Upper lobe of left lung (tissue), 6 donors: ENCODE results near the gene DUSP18. TPM values are rescaled to one million over a fixed set of nuclear protein-coding genes. Genes with fewer than 3 reads are reported as not detected.

Experiments
- ATAC-seq, 2 donors: fragments of 200-7000 bp; cut with Tn5 transposase; one replicate each; pipeline ENCODE4 v1.9.1; 2022; ENCODE audit warnings: mild to moderate bottlenecking in 2 of 2, moderate library complexity in 2 of 2; ENCODE audit not compliant: low FRiP score in 2 of 2
- DNase-seq, 2 donors: peaks; one replicate each; pipeline ENCODE4 v3.0.0-alpha.2; 2019 to 2020
- H3K27ac ChIP-seq, 4 donors: fragments of 200-600 bp; sonication (generic); one replicate each; pipeline ENCODE4 v1.5.1; 2016 to 2019
- H3K27me3 ChIP-seq, 4 donors: fragments of 200-600 bp; sonication (generic); one replicate each; pipeline ENCODE4 v1.5.1; 2017 to 2019
- H3K36me3 ChIP-seq, 4 donors: fragments of 200-600 bp; sonication (generic); one replicate each; pipeline ENCODE4 v1.5.1; 2016 to 2019
- H3K4me1 ChIP-seq, 4 donors: fragments of 200-600 bp; sonication (generic); one replicate each; pipeline ENCODE4 v1.5.1; 2018 to 2019
- H3K4me3 ChIP-seq, 4 donors: fragments of 200-600 bp; sonication (generic); one replicate each; pipeline ENCODE4 v1.5.1; 2017 to 2019; ENCODE audit warnings: mild to moderate bottlenecking in 2 of 4, moderate library complexity in 1 of 4
- H3K9me3 ChIP-seq, 4 donors: fragments of 200-600 bp; sonication (generic); one replicate each; pipeline ENCODE4 v1.5.1; 2018 to 2019
- EP300 ChIP-seq, 4 donors: sonication (generic); formaldehyde crosslinking; IDR thresholded peaks; one replicate each; pipeline ENCODE4 v1.5.1; 2017; ENCODE audit warnings: antibody characterized with exemption in 4 of 4, control low read depth in 2 of 4
- POLR2A ChIP-seq, 4 donors: fragments of 450-650 bp; IDR thresholded peaks; one replicate each; pipeline ENCODE4 v1.5.1; 2016 to 2017; ENCODE audit warnings: antibody characterized with exemption in 4 of 4, mild to moderate bottlenecking in 2 of 4
- POLR2AphosphoS5 ChIP-seq, 2 donors: sonication (generic); formaldehyde crosslinking; IDR thresholded peaks; one replicate each; pipeline ENCODE4 v1.5.1; 2017; ENCODE audit warnings: antibody characterized with exemption in 2 of 2
- WGBS, 2 donors: methylation state at CpG; one replicate each; pipeline ENCODE4 v1.1.5; 2017 to 2018; 5-methylcytosine and 5-hydroxymethylcytosine counted together
- total RNA-seq, 6 donors: library from RNA; depleted of rRNA in 4 of 6; stranded (reverse); fragments of >200 nt in 4 of 6; gene quantifications; one replicate each; pipeline versions ENCODE4 v1.1.0 to v1.2.1, GENCODE V29; 2016 to 2021
- TF ChIP-seq, protein P1 (sequence below), 6 experiments: fragments of 450-650 bp in 4 of 6; fragments of 200-600 bp in 2 of 6; sonication (generic) in 2 of 6; IDR thresholded peaks; one replicate each; pipeline ENCODE4 v1.5.1; 2016 to 2019; ENCODE audit warnings: antibody characterized with exemption in 6 of 6
- donor health status: DM: no; HTN: no; CAD: no; lungs with moderate emphysema.
- donor health status: DM: no; HTN: yes; CAD: no; lungs with severe emphysema.

The DUSP18 gene
- total RNA-seq, 6 donors from 2014 or later: 13.0 to 40.9 (median 29.4) TPM

DNA sequence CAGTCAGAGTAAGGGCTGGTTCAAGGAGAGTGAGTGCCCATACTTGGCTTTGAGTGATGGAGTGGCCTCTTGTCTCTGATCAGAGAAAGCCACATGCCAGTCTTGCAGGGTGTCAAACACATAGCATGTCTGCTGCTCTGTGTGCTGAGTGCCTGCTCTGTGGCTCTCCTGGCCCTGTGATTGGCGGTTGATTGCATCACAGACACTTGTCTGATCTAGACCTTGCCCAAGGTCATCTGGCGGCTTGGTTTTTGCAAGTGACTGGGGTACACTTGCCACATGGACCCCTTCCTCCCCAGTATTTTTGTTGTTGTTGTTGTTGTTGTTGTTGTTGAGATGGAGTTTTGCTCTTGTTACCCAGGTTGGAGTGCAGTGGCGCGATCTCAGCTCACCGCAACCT lies 37.3 kb upstream of the DUSP18 start:
- no peaks in the 10 kb centered on the region for H3K36me3 ChIP-seq
- no peak for TF ChIP-seq POLR2AphosphoS5 (IDR thresholded peaks at IDR 0.05)
- no peak for TF ChIP-seq POLR2A (IDR thresholded peaks at IDR 0.05)
- TF ChIP-seq EP300 (IDR thresholded peaks at IDR 0.05): no peak
- TF ChIP-seq, protein P1, sequence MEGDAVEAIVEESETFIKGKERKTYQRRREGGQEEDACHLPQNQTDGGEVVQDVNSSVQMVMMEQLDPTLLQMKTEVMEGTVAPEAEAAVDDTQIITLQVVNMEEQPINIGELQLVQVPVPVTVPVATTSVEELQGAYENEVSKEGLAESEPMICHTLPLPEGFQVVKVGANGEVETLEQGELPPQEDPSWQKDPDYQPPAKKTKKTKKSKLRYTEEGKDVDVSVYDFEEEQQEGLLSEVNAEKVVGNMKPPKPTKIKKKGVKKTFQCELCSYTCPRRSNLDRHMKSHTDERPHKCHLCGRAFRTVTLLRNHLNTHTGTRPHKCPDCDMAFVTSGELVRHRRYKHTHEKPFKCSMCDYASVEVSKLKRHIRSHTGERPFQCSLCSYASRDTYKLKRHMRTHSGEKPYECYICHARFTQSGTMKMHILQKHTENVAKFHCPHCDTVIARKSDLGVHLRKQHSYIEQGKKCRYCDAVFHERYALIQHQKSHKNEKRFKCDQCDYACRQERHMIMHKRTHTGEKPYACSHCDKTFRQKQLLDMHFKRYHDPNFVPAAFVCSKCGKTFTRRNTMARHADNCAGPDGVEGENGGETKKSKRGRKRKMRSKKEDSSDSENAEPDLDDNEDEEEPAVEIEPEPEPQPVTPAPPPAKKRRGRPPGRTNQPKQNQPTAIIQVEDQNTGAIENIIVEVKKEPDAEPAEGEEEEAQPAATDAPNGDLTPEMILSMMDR (IDR thresholded peaks at IDR 0.05): no peak
- no peaks in the 10 kb centered on the region for H3K9me3 ChIP-seq
- ATAC-seq (no peak), DNase-seq (peak in 1 of 2 donors; percentile 33)
- H3K27ac ChIP-seq: no peak overlapping the region
- 88 to 90% methylated on average over 5 of the region's 5 CpGs for WGBS, 2 donors
- no peaks in the 10 kb centered on the region for H3K27me3 ChIP-seq
- H3K4me1 ChIP-seq: no peaks in the 10 kb centered on the region
- no peak overlapping the region for H3K4me3 ChIP-seq

DNA sequence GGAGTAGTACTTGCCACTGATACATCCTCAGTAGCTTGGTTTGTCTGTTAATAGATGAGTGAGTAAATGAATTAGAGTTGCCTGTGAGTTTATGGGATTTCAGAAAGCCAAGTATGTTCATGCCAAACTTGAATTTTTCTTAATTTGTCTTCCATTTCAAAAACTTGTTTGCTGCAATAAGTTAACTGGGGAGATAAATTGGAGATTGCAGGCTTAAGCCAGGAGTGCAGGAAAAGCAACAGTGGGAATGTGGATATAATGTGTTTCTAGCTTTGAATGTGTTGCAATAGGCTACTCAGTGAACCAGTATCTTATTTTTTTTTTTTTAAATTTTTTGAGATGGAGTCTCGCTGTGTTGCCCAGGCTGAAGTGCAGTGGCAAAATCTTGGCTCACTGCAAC lies 35.2 kb upstream of the DUSP18 start:
- Histone ChIP-seq H3K9me3 (no peaks in the 10 kb centered on the region), H3K27me3 (no peaks in the 10 kb centered on the region), H3K4me3 (no peak overlapping the region), H3K36me3 (no peaks in the 10 kb centered on the region), H3K27ac (no peak overlapping the region), H3K4me1 (no peaks in the 10 kb centered on the region)
- WGBS, 2 donors: 89 to 100% methylated on average over 1 of the region's 1 CpG
- ATAC-seq (no peak), DNase-seq (no peak)
- TF ChIP-seq POLR2AphosphoS5 (IDR thresholded peaks at IDR 0.05): no peak
- TF ChIP-seq POLR2A (IDR thresholded peaks at IDR 0.05): no peak
- no peak for TF ChIP-seq EP300 (IDR thresholded peaks at IDR 0.05)
- TF ChIP-seq, protein P1 (IDR thresholded peaks at IDR 0.05): no peak

DNA sequence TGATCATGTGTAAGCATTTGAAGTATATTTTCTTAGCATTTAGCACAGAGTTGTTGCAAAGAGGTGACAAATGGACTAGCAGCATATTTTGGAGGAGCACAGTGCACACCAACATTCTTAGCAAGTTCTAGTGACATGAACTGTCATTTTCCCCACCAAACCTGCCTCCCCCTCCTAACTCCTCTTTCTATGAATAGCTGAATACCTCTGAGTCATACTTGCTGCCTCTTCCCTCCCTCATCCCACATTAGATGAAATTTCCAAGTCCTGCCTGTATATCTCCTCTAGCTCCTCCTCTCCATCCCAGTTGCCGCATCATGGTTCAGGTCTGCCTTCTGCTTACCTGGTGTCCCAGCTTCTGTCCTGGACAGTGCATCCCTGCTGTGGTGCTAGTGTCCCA lies 34.2 kb upstream of the DUSP18 start:
- TF ChIP-seq POLR2AphosphoS5 (IDR thresholded peaks at IDR 0.05) (no peak), POLR2A (IDR thresholded peaks at IDR 0.05) (no peak), EP300 (IDR thresholded peaks at IDR 0.05) (no peak)
- TF ChIP-seq, protein P1 (IDR thresholded peaks at IDR 0.05): no peak
- ATAC-seq: no peak
- H3K4me1 ChIP-seq: no peaks in the 10 kb centered on the region
- no peaks in the 10 kb centered on the region for H3K9me3 ChIP-seq
- no peak overlapping the region for H3K27ac ChIP-seq
- H3K36me3 ChIP-seq: no peaks in the 10 kb centered on the region
- no peaks in the 10 kb centered on the region for H3K27me3 ChIP-seq
- 83 to 100% methylated on average over 1 of the region's 1 CpG for WGBS, 2 donors
- DNase-seq: no peak
- H3K4me3 ChIP-seq: no peak overlapping the region

DNA sequence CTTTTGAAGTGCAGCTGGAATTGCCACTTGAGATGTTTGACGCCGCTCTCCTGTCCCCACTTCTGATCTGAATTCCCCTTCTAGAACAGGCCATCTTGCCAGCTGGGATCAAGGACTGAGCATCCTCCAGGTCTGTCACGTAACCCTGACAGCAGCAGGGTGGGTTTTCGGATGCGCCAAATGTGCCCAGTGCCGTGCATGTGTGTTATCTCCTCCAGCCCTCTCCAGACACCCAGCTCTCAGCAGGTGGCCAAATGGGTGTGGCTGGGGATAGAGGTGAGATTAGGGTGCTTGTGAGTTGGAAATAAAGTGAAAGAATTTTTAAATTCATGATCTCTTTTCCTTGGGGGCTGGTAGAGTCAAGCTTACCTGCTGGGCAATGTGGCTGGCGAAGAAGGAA lies 30.3 kb upstream of the DUSP18 start:
- ATAC-seq (no peak), DNase-seq (no peak)
- Histone ChIP-seq H3K27me3 (no peaks in the 10 kb centered on the region), H3K4me3 (no peak overlapping the region), H3K9me3 (no peaks in the 10 kb centered on the region), H3K4me1 (peaks cover 5 to 17% (median 14%) of the 10 kb centered on the region in 4 donors), H3K36me3 (no peaks in the 10 kb centered on the region), H3K27ac (no peak overlapping the region)
- TF ChIP-seq POLR2AphosphoS5 (IDR thresholded peaks at IDR 0.05) (no peak), POLR2A (IDR thresholded peaks at IDR 0.05) (no peak)
- TF ChIP-seq, protein P1 (IDR thresholded peaks at IDR 0.05): no peak
- WGBS, 2 donors: 86 to 99% methylated on average over 3 to 7 of the region's 7 CpGs

DNA sequence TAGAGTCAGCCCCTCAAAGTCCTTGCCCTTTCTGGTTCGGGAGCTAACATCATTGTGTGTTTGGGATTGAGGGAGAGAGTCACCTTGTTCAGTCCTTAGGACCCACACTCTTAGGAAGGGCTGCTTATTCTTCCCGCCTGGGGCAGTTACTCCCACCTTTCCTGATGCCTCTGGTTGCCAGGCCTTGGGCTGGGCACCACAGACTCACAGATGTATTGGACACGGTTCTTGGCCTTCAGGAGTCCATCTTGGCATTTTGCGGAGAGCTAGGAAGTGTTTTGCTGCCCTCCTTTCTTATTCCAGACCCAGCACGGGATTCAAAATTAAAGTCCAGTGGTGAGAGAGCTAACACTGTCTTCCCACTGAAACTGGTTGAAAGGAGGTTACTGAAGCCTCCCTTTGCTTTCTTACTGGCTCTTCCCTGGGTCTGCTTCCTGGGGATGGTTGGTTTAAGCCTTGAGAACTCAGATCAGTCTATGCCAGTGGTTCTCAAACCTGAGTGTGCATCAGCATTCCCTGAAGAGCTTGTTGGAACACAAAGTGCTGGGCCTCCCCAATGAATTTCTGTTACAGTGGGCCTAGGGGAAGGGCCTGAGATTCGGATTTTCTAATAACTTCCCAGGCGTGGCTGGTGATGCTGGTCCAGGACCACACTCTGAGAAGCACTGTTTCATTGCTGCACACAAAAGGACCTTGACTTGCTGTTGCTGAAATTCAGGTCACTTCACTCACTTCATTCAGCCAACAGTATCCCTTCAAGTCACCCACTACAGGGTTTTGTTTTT lies 28.4 kb upstream of the DUSP18 start:
- Histone ChIP-seq H3K27me3 (no peaks in the 10 kb centered on the region), H3K27ac (no peak overlapping the region), H3K4me3 (no peak overlapping the region), H3K9me3 (no peaks in the 10 kb centered on the region), H3K36me3 (no peaks in the 10 kb centered on the region), H3K4me1 (peaks cover 5 to 17% (median 14%) of the 10 kb centered on the region in 4 donors)
- TF ChIP-seq EP300 (IDR thresholded peaks at IDR 0.05): no peak
- no peak for TF ChIP-seq POLR2A (IDR thresholded peaks at IDR 0.05)
- TF ChIP-seq POLR2AphosphoS5 (IDR thresholded peaks at IDR 0.05): no peak
- TF ChIP-seq, protein P1 (IDR thresholded peaks at IDR 0.05): no peak
- 93 to 98% methylated on average over 6 to 7 of the region's 7 CpGs for WGBS, 2 donors
- DNase-seq (no peak), ATAC-seq (no peak)
